ENCODE data around the gene KCNJ1. TPM values are rescaled to one million over a fixed set of nuclear protein-coding genes. Genes with fewer than 3 reads are reported as not detected.

KCNJ1 gene
- total and polyA plus RNA-seq, 10 of the 15 experiments (the other 5 are each of a cell fraction or from before 2014, with no cell fraction given) = not detected

DNA sequence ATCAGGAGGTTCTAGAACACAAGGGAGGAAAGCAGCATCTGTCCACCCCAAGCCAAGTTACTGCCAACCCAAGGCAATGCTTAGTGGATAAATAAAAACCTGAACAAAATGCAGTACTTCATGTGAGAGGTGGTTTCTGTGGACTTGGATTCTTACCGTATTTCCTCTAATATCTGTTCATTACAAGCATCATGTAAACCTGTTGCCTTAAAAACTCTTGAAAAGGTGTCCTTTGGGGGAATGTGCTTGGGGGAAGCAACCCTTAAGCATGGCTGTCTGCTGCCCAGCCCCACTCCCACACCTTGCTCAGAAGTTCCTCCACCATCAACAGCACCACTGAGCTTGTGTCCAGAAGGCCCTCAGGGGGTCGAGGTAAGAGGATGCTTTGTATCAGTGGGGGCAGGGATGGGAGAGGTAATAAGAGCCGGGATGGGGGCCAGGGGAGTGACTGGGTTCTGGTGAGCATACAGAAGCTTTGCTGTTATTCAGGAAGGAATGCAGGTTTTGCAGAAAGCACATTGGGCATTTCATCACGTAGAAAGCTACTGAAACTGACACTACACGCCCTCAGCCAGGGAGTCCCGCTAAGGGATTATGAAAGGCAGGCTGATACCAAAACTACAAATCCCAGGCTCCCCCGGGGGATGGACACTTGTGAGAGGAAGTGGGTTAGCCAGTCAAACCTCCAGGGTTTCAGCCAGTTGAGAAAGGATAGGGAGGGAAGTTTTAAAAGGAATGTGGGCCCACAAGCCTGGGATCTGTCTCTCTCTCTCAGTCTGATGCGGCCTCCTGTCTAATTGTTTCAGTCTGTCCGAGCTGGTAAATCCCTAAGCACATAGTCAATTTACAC lies 52.0 kb downstream of the KCNJ1 start:
- ChIA-PET SMC1A (ENCODE audit: uncharacterized antibody, unreplicated experiment) (no interaction called here), POLR2A (no interaction called here)
- FAIRE-seq = no peak

DNA sequence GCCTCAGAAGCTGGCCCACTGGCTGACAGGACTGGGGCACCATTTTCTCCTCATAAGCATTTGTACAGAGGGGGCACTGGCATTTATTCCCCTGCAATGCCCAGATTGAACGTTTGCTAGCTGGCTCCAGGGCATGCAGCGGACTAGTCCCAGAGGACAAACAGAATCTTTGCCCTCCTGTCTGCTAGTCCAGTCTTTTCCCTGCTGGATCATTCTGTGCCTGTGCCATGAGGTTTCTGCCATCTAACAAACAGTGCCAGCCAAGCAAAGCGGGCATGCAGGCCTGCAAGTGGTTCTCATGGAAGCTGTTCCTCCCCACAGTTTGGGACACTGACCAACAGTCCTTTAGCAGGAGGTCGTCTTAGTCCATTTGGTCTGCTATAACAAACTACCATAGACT lies 53.4 kb downstream of the KCNJ1 start:
- FAIRE-seq (no peak), DNase-seq (ENCODE audit: low read depth, low spot score) (no peak), ATAC-seq (no peak)
- intact Hi-C loops (cut with micrococcal nuclease; ENCODE audit: unreplicated experiment) = no loop called here
- in situ Hi-C loops (cut with MboI) = no loop called here
- WGBS (ENCODE audit: insufficient coverage, insufficient replicate concordance, low lambda C conversion rate, missing lambda C conversion rate) = 86% methylated on average over 4 of the region's 4 CpGs
- ChIA-PET POLR2A (no interaction called here), SMC1A (ENCODE audit: uncharacterized antibody, unreplicated experiment) (interaction anchor here (1.6 kb wide), 1 partner anchor 656 kb away, joined by 3 read pairs; no protein-coding TSS in a partner anchor), CTCF (no interaction called here), RAD21 (ENCODE audit: unreplicated experiment) (interaction anchor here (0.9 kb wide), 1 partner anchor 56 kb away, joined by 3 read pairs; no protein-coding TSS in a partner anchor)
- no peaks in the 10 kb centered on the region for H3K4me1 ChIP-seq (ENCODE audit: control insufficient read depth, insufficient read depth, low read length)
- TF ChIP-seq ZNF24 (IDR thresholded peaks at IDR 0.05) (no peak), POLR2AphosphoS5 (IDR thresholded peaks at IDR 0.05; ENCODE audit: low read length) (no peak), KDM1A (IDR thresholded peaks at IDR 0.05; ENCODE audit: borderline replicate concordance) (no peak)
- TF ChIP-seq, protein P1, sequence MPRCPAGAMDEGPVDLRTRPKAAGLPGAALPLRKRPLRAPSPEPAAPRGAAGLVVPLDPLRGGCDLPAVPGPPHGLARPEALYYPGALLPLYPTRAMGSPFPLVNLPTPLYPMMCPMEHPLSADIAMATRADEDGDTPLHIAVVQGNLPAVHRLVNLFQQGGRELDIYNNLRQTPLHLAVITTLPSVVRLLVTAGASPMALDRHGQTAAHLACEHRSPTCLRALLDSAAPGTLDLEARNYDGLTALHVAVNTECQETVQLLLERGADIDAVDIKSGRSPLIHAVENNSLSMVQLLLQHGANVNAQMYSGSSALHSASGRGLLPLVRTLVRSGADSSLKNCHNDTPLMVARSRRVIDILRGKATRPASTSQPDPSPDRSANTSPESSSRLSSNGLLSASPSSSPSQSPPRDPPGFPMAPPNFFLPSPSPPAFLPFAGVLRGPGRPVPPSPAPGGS (IDR thresholded peaks at IDR 0.05; ENCODE audit: borderline replicate concordance, insufficient read depth, low read depth, low read length, poor library complexity, severe bottlenecking) = no peak
- no peak overlapping the region for H3K4me3 ChIP-seq
- peaks cover 9 to 29% of the 10 kb centered on the region in 2 experiments; a peak in 3 of 4 replicates for H3K36me3 ChIP-seq (ENCODE audit: control insufficient read depth in 2 of 2, insufficient read depth in 2 of 2, low read length in 1 of 2)
- no peak overlapping the region for H2AFZ ChIP-seq (ENCODE audit: control insufficient read depth, low read depth, low read length)
- no peak overlapping the region for H3K27ac ChIP-seq (ENCODE audit: control insufficient read depth, insufficient read depth)
- H3K27me3 ChIP-seq (replicated peaks in 1 of 2; ENCODE audit: control insufficient read depth in 2 of 2, insufficient read depth in 2 of 2, low read length in 1 of 2) = no peaks in the 10 kb centered on the region
- no TSS peak for BruUV-seq (replicated peaks)
- H3K79me2 ChIP-seq (ENCODE audit: control insufficient read depth, insufficient read depth, low read length) = no peaks in the 10 kb centered on the region
- no peaks in the 10 kb centered on the region for H3K9me3 ChIP-seq (replicated peaks; ENCODE audit: control insufficient read depth, insufficient read depth, low read length)
- no peak overlapping the region for H3K4me2 ChIP-seq (ENCODE audit: control insufficient read depth, insufficient read depth)
- no peak overlapping the region for H3K9ac ChIP-seq (ENCODE audit: control insufficient read depth, insufficient read depth, low read length)
- H4K20me1 ChIP-seq (ENCODE audit: control insufficient read depth, insufficient read depth) = no peaks in the 10 kb centered on the region; the same call in 1 of the 2 replicates

More for the DNA sequence above, 52.0 kb downstream of the KCNJ1 start:
- Histone ChIP-seq H3K4me3 (no peak overlapping the region), H2AFZ (ENCODE audit: control insufficient read depth, low read depth, low read length) (no peak overlapping the region), H3K27ac (ENCODE audit: control insufficient read depth, insufficient read depth) (no peak overlapping the region), H3K4me2 (ENCODE audit: control insufficient read depth, insufficient read depth) (no peak overlapping the region), H3K9ac (ENCODE audit: control insufficient read depth, insufficient read depth, low read length) (no peak overlapping the region), H3K79me2 (ENCODE audit: control insufficient read depth, insufficient read depth, low read length) (no peaks in the 10 kb centered on the region), H3K27me3 (replicated peaks in 1 of 2; ENCODE audit: control insufficient read depth in 2 of 2, insufficient read depth in 2 of 2, low read length in 1 of 2) (no peaks in the 10 kb centered on the region), H3K4me1 (ENCODE audit: control insufficient read depth, insufficient read depth, low read length) (no peaks in the 10 kb centered on the region), H4K20me1 (ENCODE audit: control insufficient read depth, insufficient read depth) (no peaks in the 10 kb centered on the region; the same call in 1 of the 2 replicates), H3K9me3 (replicated peaks; ENCODE audit: control insufficient read depth, insufficient read depth, low read length) (no peaks in the 10 kb centered on the region), H3K36me3 (ENCODE audit: control insufficient read depth in 2 of 2, insufficient read depth in 2 of 2, low read length in 1 of 2) (peaks cover 7 to 24% of the 10 kb centered on the region in 2 experiments; a peak in 3 of 4 replicates)
- in situ Hi-C loops (cut with MboI) (no loop called here), intact Hi-C loops (cut with micrococcal nuclease; ENCODE audit: unreplicated experiment) (no loop called here)
- DNase-seq (ENCODE audit: low read depth, low spot score) = no peak
- TF ChIP-seq SPI1 (IDR thresholded peaks at IDR 0.05; ENCODE audit: borderline replicate concordance, insufficient read depth, low read depth, low read length) (peak; percentile 42; the same call in 1 of the 2 replicates), BRCA1 (IDR thresholded peaks at IDR 0.05; ENCODE audit: low read depth, low read length) (no peak), MXI1 (IDR thresholded peaks at IDR 0.05; ENCODE audit: low read depth, low read length) (no peak), SIX5 (IDR thresholded peaks at IDR 0.05; ENCODE audit: low read depth, low read length, severe bottlenecking) (peak; percentile 44)
- BruUV-seq (replicated peaks) = no TSS peak
- ATAC-seq = no peak
- CTCF ChIA-PET = no interaction called here
- RAD21 ChIA-PET (ENCODE audit: unreplicated experiment) = no interaction called here
- 86% methylated on average over 9 of the region's 9 CpGs for WGBS (ENCODE audit: insufficient coverage, insufficient replicate concordance, low lambda C conversion rate, missing lambda C conversion rate)

All from GM12878 (cell line).